Loucy (cell line): Measurements from ENCODE around the gene SLC11A2.

Experiments
- EZH2phosphoT487 ChIP-seq: fragments of 200-600 bp; IDR thresholded peaks from 2 replicates; pipeline ENCODE4 v1.6.1; 2018; ENCODE audit warnings: antibody characterized with exemption, mild to moderate bottlenecking, moderate library complexity, borderline replicate concordance
- TF ChIP-seq, protein P1 (sequence below): fragments of 200-600 bp; sonication (generic); conservative IDR thresholded peaks from 2 replicates; pipeline ENCODE4 v1.5.1; 2014; ENCODE audit warnings: mild to moderate bottlenecking, antibody characterized with exemption, low read length

DNA sequence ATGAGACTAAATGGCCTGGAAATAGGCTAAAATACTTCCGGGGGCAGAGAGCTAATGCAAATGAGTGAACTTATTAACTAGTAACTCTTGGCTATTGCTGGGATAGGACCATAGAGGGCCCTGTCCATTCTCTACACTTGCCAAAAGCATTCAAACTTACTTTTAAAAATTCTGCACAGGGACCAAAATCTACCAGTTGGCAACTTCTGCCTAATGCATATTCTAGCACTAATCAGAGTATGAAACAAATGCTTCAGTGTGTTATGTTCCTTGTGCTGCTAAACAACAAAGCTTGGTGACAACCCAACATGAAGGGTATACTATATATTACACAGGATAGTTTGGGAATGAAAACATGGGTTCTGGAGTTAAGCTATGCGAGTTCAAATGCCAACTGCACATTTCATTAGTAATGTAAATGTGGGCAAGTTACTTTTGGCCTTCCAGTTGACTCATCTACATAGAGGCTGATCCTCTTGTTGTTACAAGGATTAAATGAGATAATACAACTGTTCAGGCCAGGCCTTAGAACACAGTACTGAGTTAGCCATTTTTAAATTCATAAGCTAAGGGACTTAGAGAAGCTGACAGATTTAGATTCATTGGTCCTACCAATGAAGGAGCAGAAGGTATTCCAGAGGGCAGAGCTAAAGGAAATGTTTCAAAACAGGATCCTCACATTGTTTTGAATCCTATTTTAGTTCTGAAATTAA lies 41.4 kb downstream of the SLC11A2 start:
- TF ChIP-seq, protein P1, sequence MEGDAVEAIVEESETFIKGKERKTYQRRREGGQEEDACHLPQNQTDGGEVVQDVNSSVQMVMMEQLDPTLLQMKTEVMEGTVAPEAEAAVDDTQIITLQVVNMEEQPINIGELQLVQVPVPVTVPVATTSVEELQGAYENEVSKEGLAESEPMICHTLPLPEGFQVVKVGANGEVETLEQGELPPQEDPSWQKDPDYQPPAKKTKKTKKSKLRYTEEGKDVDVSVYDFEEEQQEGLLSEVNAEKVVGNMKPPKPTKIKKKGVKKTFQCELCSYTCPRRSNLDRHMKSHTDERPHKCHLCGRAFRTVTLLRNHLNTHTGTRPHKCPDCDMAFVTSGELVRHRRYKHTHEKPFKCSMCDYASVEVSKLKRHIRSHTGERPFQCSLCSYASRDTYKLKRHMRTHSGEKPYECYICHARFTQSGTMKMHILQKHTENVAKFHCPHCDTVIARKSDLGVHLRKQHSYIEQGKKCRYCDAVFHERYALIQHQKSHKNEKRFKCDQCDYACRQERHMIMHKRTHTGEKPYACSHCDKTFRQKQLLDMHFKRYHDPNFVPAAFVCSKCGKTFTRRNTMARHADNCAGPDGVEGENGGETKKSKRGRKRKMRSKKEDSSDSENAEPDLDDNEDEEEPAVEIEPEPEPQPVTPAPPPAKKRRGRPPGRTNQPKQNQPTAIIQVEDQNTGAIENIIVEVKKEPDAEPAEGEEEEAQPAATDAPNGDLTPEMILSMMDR: no peak
- TF ChIP-seq EZH2phosphoT487: no peak
